ENCODE results near the gene TTR. TPM values are rescaled to one million over a fixed set of nuclear protein-coding genes. Genes with fewer than 3 reads are reported as not detected.

Gene TTR
- total and polyA plus RNA-seq, 2 of the 13 experiments (the other 11 are each of a cell fraction or from before 2014, with no cell fraction given), result 91.3 to 496 TPM

GRCh38 chr18:31591628-31592027 lies at the start of gene TTR (continued):
- 0 out of 2 replicates have a peak, but pooled peaks have one; percentile 75 for TF ChIP-seq KIAA2018 (CRISPR knock-in tag; IDR thresholded peaks at IDR 0.05; ENCODE audit: borderline replicate concordance)
- 0 out of 2 replicates have a peak, but pooled peaks have one; percentile 42 for TF ChIP-seq HNF1B (CRISPR knock-in tag; IDR thresholded peaks at IDR 0.05)
- TF ChIP-seq POGZ (CRISPR knock-in tag; IDR thresholded peaks at IDR 0.05), result peak; percentile 88
- peak; percentile 52; the same call in 1 of the 2 replicates for TF ChIP-seq ZKSCAN8 (CRISPR knock-in tag; IDR thresholded peaks at IDR 0.05; ENCODE audit: borderline replicate concordance)
- TF ChIP-seq ZNF597 (CRISPR knock-in tag; IDR thresholded peaks at IDR 0.05), result no peak
- TF ChIP-seq CSRNP2 (CRISPR knock-in tag; conservative IDR thresholded peaks at IDR 0.05; ENCODE audit: low read depth), result no peak
- peak; percentile 86 for TF ChIP-seq PPARG (CRISPR knock-in tag; conservative IDR thresholded peaks at IDR 0.05)
- no peak for TF ChIP-seq MNT (IDR thresholded peaks at IDR 0.05)
- no peak for TF ChIP-seq PHB2 (IDR thresholded peaks at IDR 0.05; ENCODE audit: partially characterized antibody)
- no peak for TF ChIP-seq ZNF562 (CRISPR knock-in tag; IDR thresholded peaks at IDR 0.05; ENCODE audit: borderline replicate concordance)
- TF ChIP-seq MLXIP (CRISPR knock-in tag; IDR thresholded peaks at IDR 0.05; ENCODE audit: borderline replicate concordance), result no peak

All from HepG2 (cell line).